ENCODE measurements around the gene BANP.
"Not testable (repeated sequence)": the region's sequence is repeated elsewhere in the genome, so short reads cannot be mapped to it uniquely, and the experiment has no call there.

Gene BANP

GRCh38 chr16:88094900-88095299, 143.7 kb downstream of the BANP start:
- not testable (repeated sequence) for H2AFZ ChIP-seq (ENCODE audit: low read depth, low read length); H3K9me3 ChIP-seq (ENCODE audit: low read length); H3K36me3 ChIP-seq (ENCODE audit: insufficient read depth, low read length); H3K4me1 ChIP-seq (ENCODE audit: insufficient read depth, low read length); H3K4me3 ChIP-seq (ENCODE audit: low read length); H3K27me3 ChIP-seq (ENCODE audit: insufficient read depth, low read length)

GRCh38 chr16:88096659-88097058, 145.4 kb downstream of the BANP start:
- not testable (repeated sequence) for H3K36me3 ChIP-seq (ENCODE audit: insufficient read depth, low read length); H3K4me1 ChIP-seq (ENCODE audit: insufficient read depth, low read length); H3K27me3 ChIP-seq (ENCODE audit: insufficient read depth, low read length); H3K9me3 ChIP-seq (ENCODE audit: low read length); H3K4me3 ChIP-seq (ENCODE audit: low read length); H2AFZ ChIP-seq (ENCODE audit: low read depth, low read length)

- H3K9me3 ChIP-seq (ENCODE audit: low read length); H3K27me3 ChIP-seq (ENCODE audit: insufficient read depth, low read length); H3K4me3 ChIP-seq (ENCODE audit: low read length); H2AFZ ChIP-seq (ENCODE audit: low read depth, low read length); H3K4me1 ChIP-seq (ENCODE audit: insufficient read depth, low read length); H3K36me3 ChIP-seq (ENCODE audit: insufficient read depth, low read length): not testable (repeated sequence)
Measured at GRCh38 chr16:88098731-88099562, 147.7 kb downstream of the BANP start.

- H3K4me1 ChIP-seq (ENCODE audit: insufficient read depth, low read length), result peaks cover 3% of the 10 kb centered on the region
- H3K27me3 ChIP-seq (ENCODE audit: insufficient read depth, low read length), result peaks cover 3% of the 10 kb centered on the region
- peaks cover 4% of the 10 kb centered on the region for H3K9me3 ChIP-seq (ENCODE audit: low read length)
- no peak overlapping the region for H3K4me3 ChIP-seq (ENCODE audit: low read length)
- H3K36me3 ChIP-seq (ENCODE audit: insufficient read depth, low read length), result no peaks in the 10 kb centered on the region
- no peak overlapping the region for H2AFZ ChIP-seq (ENCODE audit: low read depth, low read length)
Measured at GRCh38 chr16:88099563-88099890, 148.3 kb downstream of the BANP start.

- not testable (repeated sequence) for H3K4me3 ChIP-seq (ENCODE audit: low read length); H3K27me3 ChIP-seq (ENCODE audit: insufficient read depth, low read length); H3K36me3 ChIP-seq (ENCODE audit: insufficient read depth, low read length)
Measured at GRCh38 chr16:88099956-88100355, 148.7 kb downstream of the BANP start.

GRCh38 chr16:88100801-88101622, 149.8 kb downstream of the BANP start:
- not testable (repeated sequence) for H3K36me3 ChIP-seq (ENCODE audit: insufficient read depth, low read length); H2AFZ ChIP-seq (ENCODE audit: low read depth, low read length); H3K27me3 ChIP-seq (ENCODE audit: insufficient read depth, low read length); H3K4me3 ChIP-seq (ENCODE audit: low read length); H3K9me3 ChIP-seq (ENCODE audit: low read length); H3K4me1 ChIP-seq (ENCODE audit: insufficient read depth, low read length)

More at GRCh38 chr16:88099956-88100355, 148.7 kb downstream of the BANP start:
- not testable (repeated sequence) for H2AFZ ChIP-seq (ENCODE audit: low read depth, low read length); H3K9me3 ChIP-seq (ENCODE audit: low read length); H3K4me1 ChIP-seq (ENCODE audit: insufficient read depth, low read length)

- H3K9me3 ChIP-seq (ENCODE audit: low read length); H3K36me3 ChIP-seq (ENCODE audit: insufficient read depth, low read length); H3K4me3 ChIP-seq (ENCODE audit: low read length); H2AFZ ChIP-seq (ENCODE audit: low read depth, low read length); H3K27me3 ChIP-seq (ENCODE audit: insufficient read depth, low read length); H3K4me1 ChIP-seq (ENCODE audit: insufficient read depth, low read length): not testable (repeated sequence)
Measured at GRCh38 chr16:88101623-88102105, 150.4 kb downstream of the BANP start.

GRCh38 chr16:88102597-88102996, 151.4 kb downstream of the BANP start:
- Histone ChIP-seq H3K36me3 (ENCODE audit: insufficient read depth, low read length) (no peaks in the 10 kb centered on the region), H3K9me3 (ENCODE audit: low read length) (no peaks in the 10 kb centered on the region), H3K4me3 (ENCODE audit: low read length) (no peak overlapping the region), H3K4me1 (ENCODE audit: insufficient read depth, low read length) (peaks cover 3% of the 10 kb centered on the region), H3K27me3 (ENCODE audit: insufficient read depth, low read length) (peaks cover 3% of the 10 kb centered on the region), H2AFZ (ENCODE audit: low read depth, low read length) (no peak overlapping the region)

GRCh38 chr16:88103011-88103410, 151.8 kb downstream of the BANP start:
- H3K36me3 ChIP-seq (ENCODE audit: insufficient read depth, low read length), result no peaks in the 10 kb centered on the region
- H3K4me3 ChIP-seq (ENCODE audit: low read length), result no peak overlapping the region
- H3K9me3 ChIP-seq (ENCODE audit: low read length), result no peaks in the 10 kb centered on the region
- peaks cover 3% of the 10 kb centered on the region for H3K4me1 ChIP-seq (ENCODE audit: insufficient read depth, low read length)
- no peak overlapping the region for H2AFZ ChIP-seq (ENCODE audit: low read depth, low read length)
- H3K27me3 ChIP-seq (ENCODE audit: insufficient read depth, low read length), result peaks cover 3% of the 10 kb centered on the region

- Histone ChIP-seq H3K4me1 (ENCODE audit: insufficient read depth, low read length) (peaks cover 3% of the 10 kb centered on the region), H3K27me3 (ENCODE audit: insufficient read depth, low read length) (peaks cover 3% of the 10 kb centered on the region), H3K36me3 (ENCODE audit: insufficient read depth, low read length) (no peaks in the 10 kb centered on the region), H3K4me3 (ENCODE audit: low read length) (no peak overlapping the region), H3K9me3 (ENCODE audit: low read length) (no peaks in the 10 kb centered on the region), H2AFZ (ENCODE audit: low read depth, low read length) (no peak overlapping the region)
Measured at GRCh38 chr16:88103581-88104188, 152.5 kb downstream of the BANP start.

- not testable (repeated sequence) for H3K4me1 ChIP-seq (ENCODE audit: insufficient read depth, low read length); H3K36me3 ChIP-seq (ENCODE audit: insufficient read depth, low read length); H3K27me3 ChIP-seq (ENCODE audit: insufficient read depth, low read length); H3K9me3 ChIP-seq (ENCODE audit: low read length); H2AFZ ChIP-seq (ENCODE audit: low read depth, low read length); H3K4me3 ChIP-seq (ENCODE audit: low read length)
Measured at GRCh38 chr16:88104363-88104762, 153.1 kb downstream of the BANP start.

GRCh38 chr16:88105574-88106140, 154.4 kb downstream of the BANP start:
- H2AFZ ChIP-seq (ENCODE audit: low read depth, low read length); H3K27me3 ChIP-seq (ENCODE audit: insufficient read depth, low read length); H3K4me1 ChIP-seq (ENCODE audit: insufficient read depth, low read length); H3K36me3 ChIP-seq (ENCODE audit: insufficient read depth, low read length); H3K4me3 ChIP-seq (ENCODE audit: low read length); H3K9me3 ChIP-seq (ENCODE audit: low read length): not testable (repeated sequence)

GRCh38 chr16:88106566-88106965, 155.3 kb downstream of the BANP start:
- H2AFZ ChIP-seq (ENCODE audit: low read depth, low read length); H3K9me3 ChIP-seq (ENCODE audit: low read length); H3K27me3 ChIP-seq (ENCODE audit: insufficient read depth, low read length); H3K4me1 ChIP-seq (ENCODE audit: insufficient read depth, low read length); H3K36me3 ChIP-seq (ENCODE audit: insufficient read depth, low read length); H3K4me3 ChIP-seq (ENCODE audit: low read length): not testable (repeated sequence)

Data from neuron (in vitro differentiated cells).